Stimulated activated CD8-positive, alpha-beta memory T cell treated with anti-CD3 and anti-CD28 coated beads, Interleukin-4, amount 100 ng/mL, for 1 hour (primary cell): ENCODE results near the gene VEGFD.

ENCODE experiments used
- DNase-seq, 2 donors: peaks; one replicate each; pipeline ENCODE4 v3.0.0-alpha.2; 2020; ENCODE audit warnings: low read depth in 2 of 2, low spot score in 1 of 2

VEGFD gene

GRCh38 chrX:15366506-15367352 lies 17.5 kb downstream of the VEGFD start:
- no peak for DNase-seq

DNA sequence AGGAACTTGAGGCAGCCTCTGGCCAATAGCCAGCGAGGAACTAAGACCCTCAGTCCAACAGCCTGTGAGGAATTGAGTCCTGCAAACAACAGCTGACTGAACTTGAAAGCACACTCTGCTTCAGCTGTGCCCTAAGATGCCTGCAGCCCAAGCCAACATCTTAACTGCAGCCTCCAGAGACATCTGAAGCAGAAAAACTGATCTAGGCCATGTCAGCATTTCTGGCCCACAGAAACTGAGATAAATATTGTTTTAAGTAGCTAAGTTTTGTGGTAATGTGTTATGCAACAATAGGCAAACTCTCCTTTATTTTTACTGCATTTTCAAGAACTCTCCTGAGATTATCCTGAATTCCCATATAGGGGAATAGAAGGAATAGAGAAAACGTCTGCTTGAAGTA lies 24.5 kb downstream of the VEGFD start:
- DNase-seq = no peak

- DNase-seq = no peak
Observed at GRCh38 chrX:15358533-15358932, 25.7 kb downstream of the VEGFD start.

DNA sequence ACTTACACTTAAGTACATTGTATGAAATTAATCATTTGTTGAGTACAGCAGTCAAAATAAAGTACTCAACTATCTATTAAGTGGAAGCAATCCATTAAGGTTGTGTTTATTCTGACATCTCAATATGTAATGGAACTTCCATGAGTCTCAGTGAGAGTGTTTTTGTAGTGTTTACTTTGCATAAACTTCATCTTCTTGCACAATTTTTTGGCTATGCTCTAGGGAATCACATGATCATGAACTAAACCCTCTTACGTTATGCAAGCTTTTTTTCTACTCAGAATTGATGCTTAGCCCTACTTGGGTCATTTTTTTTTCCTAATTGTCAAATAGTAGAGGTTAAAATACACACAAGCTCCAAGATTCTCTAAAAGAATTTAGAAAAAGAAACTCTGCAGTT lies 27.8 kb downstream of the VEGFD start:
- no peak for DNase-seq

DNA sequence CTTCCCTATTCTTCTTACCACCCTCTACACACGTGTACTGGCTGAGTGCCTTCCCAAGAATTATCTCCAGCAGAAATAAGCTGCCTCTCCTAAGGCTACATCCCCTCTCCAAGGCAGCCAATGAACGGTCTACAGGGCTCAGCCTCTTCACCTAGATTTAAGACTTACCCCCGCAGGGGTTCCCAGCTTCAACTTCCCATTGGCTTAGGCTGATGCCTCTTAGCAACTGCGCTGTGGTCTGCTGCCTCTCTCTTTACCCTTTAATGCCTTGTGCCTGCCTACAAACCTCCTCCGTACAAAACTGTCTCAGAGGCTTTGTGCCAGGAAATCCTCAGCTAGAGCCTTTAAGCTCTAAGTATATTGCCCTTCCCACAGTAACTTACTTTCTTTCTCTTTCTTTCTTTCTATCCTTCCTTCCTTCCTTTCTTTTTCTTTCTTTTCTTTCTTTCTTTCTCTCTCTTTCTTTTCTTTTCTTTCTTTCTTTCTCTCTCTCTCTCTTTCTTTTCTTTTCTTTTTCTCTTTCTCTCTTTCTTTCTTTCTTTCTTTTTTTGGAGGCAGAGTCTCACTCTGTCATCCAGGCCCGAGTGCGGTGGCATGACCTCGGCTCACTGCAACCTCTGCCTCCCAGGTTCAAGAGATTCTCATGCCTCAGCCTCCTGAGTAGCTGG lies 33.8 kb downstream of the VEGFD start:
- DNase-seq = no peak

DNA sequence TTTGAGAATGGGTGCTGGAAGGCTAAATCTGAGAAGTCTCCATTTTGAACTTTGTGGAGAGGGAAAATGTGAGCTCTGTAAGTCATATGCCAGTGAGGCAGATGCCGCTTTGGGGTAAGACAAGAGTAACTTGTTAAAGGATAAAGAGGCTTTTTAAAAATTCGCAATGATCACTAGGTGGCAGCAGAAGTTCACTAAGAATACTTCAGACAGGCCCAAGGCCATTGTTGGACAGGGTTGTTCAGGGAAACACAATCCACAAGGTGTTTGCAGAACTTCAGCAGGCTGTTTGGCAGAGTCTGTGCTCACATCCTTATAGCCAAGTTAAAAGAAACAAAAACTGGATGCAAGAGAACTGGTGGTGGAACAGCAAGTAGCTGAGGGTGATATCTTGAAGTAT lies 35.2 kb downstream of the VEGFD start:
- DNase-seq = no peak

- DNase-seq = no peak
Observed at GRCh38 chrX:15345976-15346375, 38.2 kb downstream of the VEGFD start.

DNA sequence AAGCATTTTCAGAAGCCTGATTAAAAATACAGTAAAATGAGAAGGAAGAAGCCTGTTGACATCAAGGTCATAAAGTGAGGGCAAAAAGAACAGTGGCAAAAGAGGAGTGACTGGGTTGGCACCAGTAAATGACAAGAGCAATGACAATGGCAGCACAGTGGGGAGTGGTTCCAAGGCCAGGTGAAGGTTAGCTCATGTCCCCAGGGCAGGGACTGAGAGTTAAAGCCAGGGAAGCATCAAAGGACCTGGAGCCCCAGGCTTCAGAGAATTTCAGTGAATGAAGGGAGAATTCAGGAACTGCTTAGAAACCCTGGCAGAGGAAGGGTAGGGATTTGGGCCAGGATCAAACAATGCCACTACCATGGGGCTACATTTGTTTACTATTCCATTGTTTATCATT lies 40.1 kb downstream of the VEGFD start:
- DNase-seq = no peak

- DNase-seq = no peak
Observed at GRCh38 chrX:15343075-15343476, 41.1 kb downstream of the VEGFD start.

DNA sequence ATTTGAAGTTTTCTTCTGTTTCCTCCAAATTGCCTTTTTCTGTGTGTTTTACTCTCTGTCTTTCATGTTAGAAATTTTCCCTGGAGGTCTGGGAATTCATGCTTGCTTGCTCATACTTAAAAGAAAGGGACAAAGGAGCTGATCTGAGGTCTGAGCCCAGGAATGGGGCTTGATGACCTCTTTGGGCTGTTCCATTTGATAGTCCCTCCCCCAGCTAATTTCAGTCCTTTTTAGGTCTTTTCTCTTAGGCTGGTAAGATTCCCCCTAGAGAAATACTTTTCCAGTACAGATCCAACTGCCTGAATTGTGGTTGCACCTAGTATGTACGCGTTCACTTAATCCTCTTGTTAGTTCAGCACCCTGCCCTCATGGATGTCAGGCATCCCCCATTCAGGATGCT lies 43.3 kb downstream of the VEGFD start:
- DNase-seq = no peak

DNA sequence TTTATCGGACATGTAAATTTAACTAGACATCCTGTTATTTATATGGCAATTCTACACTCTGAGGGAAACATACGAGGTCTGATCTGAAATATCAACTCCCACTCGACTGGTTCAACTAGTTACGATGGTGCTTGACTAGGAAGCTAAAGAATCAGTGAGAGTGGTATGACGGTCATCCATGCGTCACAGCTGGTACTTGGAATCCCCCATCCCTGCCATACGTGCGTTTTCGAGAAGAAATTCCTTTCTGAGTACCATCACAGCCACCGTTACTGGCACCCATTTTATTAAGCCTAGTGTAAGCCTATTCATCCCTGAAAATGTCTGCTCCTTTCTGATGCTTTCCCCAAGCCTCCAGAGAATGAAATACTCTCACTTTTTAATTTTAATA lies 48.2 kb downstream of the VEGFD start:
- peak in 1 of 2 donors; percentile 9 for DNase-seq

DNA sequence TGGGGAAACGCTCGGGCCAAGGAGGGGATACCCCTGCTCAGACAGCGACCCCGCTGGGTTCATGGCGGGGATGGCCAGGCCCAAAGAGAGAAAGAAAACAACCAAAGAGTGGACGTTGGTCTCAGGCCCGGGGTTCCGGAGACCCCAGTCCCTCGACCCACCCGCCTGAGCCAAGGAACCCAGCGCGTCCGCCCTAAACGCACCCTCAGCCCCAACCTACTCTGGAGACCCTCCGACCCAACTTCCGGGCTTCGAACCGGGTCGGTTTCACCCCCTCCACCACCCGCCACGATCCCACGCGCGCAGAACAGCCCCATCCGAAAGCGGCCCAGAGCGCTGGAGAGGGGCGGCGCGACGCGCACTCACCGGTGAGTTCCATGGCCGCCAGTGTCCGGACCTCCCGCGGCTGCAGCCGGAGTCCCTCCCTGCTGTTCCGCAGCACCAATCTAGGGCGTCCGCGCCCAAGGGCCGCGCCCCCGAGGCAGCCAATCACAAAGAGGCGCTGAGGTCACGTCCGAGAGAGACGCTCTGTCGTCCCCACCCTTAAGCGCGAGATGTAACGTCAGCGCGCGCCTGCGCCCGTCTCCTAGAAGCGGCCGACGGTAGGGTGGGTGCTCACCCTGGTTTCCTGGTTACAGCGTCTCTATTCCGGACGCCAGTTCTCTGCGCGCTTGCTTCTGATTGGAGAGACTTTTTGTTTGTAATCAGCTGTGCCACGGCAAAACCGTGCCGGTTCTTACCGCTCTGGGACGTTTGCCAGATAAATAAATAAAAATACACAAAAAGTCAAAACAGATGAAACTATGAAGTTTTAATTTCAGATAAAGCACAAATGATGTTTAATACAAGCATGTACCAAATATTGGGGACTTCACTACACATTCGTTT lies 48.8 kb downstream of the VEGFD start, which contains the start of gene PIGA:
Gene PIGA, minus strand, starts transcription at position 389 of the 888 bp plus-strand sequence. CDS start 3,593 bp downstream, outside the sequence.
- DNase-seq = peak; percentile 63 to 80

DNA sequence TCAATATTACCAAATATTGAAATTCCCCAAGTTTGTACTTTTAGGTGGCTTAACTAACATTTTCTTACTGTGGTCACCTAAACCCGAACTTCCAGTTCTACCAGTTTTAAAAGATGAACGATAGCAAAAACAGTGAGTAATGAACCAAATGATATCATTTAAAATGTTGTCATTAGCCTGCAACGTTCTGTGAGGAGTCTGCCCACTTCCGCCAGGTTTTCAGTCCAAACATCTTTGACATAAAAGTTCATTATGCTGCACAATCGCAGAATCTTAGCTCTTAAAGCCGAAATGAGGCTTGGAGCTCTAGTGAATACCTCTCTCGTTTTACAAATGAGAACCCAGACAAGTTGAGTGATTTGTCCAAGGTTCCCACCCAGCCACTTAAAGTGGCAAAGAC lies 49.7 kb downstream of the VEGFD start:
- DNase-seq = no peak

DNA sequence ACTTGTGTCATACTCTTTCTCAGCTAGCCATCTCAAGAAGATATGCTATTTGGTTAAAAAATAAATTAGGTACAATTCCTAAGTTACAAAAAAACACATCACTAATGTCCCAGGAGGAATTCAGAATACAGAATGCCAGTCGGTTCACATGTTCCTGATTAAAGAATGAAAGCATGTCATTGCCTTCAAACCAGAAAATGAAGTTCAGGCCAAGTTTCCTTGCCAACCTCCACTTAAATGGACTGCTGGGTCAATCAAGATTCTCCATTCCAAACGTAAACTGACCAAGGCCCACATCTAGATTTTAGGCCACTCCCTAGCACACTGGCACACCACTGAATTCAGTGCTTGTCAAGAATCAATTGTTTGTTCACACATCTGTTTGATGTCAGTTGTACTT lies 55.4 kb downstream of the VEGFD start:
- DNase-seq = no peak

- no peak for DNase-seq
Observed at GRCh38 chrX:15328131-15328530, 56.1 kb downstream of the VEGFD start.

GRCh38 chrX:15322472-15322871 lies 61.7 kb downstream of the VEGFD start:
- DNase-seq = no peak

DNA sequence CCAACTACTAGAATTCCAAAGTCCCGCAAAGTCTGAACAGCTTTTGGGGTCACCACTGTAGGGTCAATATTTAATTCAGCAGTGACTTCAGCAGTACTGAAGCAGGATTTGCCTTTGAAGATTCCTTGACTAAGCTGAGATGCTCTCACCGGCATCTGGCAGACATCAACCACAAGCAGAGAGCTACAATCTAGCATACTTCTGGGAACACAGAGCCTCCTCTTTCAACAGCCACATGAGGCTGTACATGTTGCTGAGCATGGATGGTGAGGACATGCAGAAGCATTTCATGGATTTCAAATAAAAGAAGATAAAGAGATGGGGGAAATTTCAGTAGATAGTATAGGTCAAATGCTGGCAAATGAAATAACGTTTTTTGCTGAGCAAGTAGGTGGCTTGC lies 62.1 kb downstream of the VEGFD start:
- DNase-seq = no peak

GRCh38 chrX:15321447-15321846 lies 62.8 kb downstream of the VEGFD start:
- DNase-seq = no peak

- DNase-seq = no peak
Observed at GRCh38 chrX:15320297-15320696, 63.9 kb downstream of the VEGFD start.

DNA sequence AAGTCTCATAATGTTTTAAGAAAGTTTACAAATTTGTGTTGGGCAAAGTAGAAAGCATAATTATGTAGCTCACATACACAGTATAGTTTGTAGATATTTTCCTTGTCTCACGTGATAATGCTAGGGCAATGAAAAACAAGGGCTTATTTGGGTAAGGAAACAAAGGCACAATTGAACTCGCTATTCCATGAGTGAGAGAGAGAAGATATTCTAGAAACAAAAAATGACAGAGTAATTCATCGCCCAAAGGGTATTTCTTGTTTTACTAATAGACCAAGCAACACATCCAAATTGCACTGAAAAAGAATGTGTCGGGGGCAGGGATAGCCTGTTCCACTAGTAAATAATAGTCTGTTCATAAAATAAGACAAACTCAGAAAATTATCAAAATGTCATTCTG lies 65.1 kb downstream of the VEGFD start:
- no peak for DNase-seq

- no peak for DNase-seq
Observed at GRCh38 chrX:15315509-15315908, 68.7 kb downstream of the VEGFD start, which contains the start of gene ASB11. ASB11 (minus strand) TSS chrX:15315640; CDS start chrX:15315605, 35 bp downstream.
